22Rv1 (cell line): ENCODE data around the gene FAM168A.

Experiments used
- CTCF ChIP-seq: fragments of 450-650 bp; IDR thresholded peaks from 2 replicates; pipeline ENCODE4 v1.5.1; 2017; ENCODE audit warnings: mild to moderate bottlenecking
- ZFX ChIP-seq: fragments of 450-650 bp; IDR thresholded peaks from 2 replicates; pipeline ENCODE4 v1.6.1; 2017; ENCODE audit warnings: antibody characterized with exemption, borderline replicate concordance

GRCh38 chr11:73530109-73530508 lies 67.8 kb downstream of the FAM168A start:
- TF ChIP-seq CTCF (peak; percentile 28), ZFX (no peak)
